Stimulated activated CD8-positive, alpha-beta memory T cell treated with anti-CD3 and anti-CD28 coated beads, Interleukin-15, amount 100 ng/mL, for 48 hours (primary cell): ENCODE results near the gene ZNF415.
"Not testable (repeated sequence)": the region's sequence is repeated elsewhere in the genome, so short reads cannot be mapped to it uniquely, and the experiment has no call there.

Experiments
- DNase-seq, 2 donors: peaks; one replicate each; pipeline ENCODE4 v3.0.0-alpha.2; 2020; ENCODE audit warnings: low read depth in 2 of 2

ZNF415 gene

GRCh38 chr19:53102756-53103233 lies 29.9 kb downstream of the ZNF415 start:
- DNase-seq, result peak; percentile 5 to 26

GRCh38 chr19:53102206-53102755 lies 30.4 kb downstream of the ZNF415 start:
- DNase-seq, result no peak

GRCh38 chr19:53101518-53101917 lies 31.2 kb downstream of the ZNF415 start:
- DNase-seq, result peak in 1 of 2 donors; percentile 4

GRCh38 chr19:53098570-53098969 lies 34.1 kb downstream of the ZNF415 start:
- not testable (repeated sequence) for DNase-seq

GRCh38 chr19:53096982-53097690 lies 35.6 kb downstream of the ZNF415 start:
- DNase-seq, result not testable (repeated sequence)

GRCh38 chr19:53096579-53096978 lies 36.1 kb downstream of the ZNF415 start:
- not testable (repeated sequence) for DNase-seq

GRCh38 chr19:53094754-53095575 lies 37.7 kb downstream of the ZNF415 start:
- no peak for DNase-seq

- DNase-seq, result no peak
Measured at GRCh38 chr19:53092723-53093122, 40.0 kb downstream of the ZNF415 start.

- DNase-seq, result no peak
Measured at GRCh38 chr19:53091413-53092254, 41.1 kb downstream of the ZNF415 start.

GRCh38 chr19:53088091-53088490 lies 44.6 kb downstream of the ZNF415 start:
- no peak for DNase-seq

GRCh38 chr19:53086949-53087348 lies 45.8 kb downstream of the ZNF415 start:
- DNase-seq, result no peak

- no peak for DNase-seq
Measured at GRCh38 chr19:53085496-53085895, 47.2 kb downstream of the ZNF415 start.

- DNase-seq, result no peak
Measured at GRCh38 chr19:53082929-53083328, 49.8 kb downstream of the ZNF415 start.

GRCh38 chr19:53079313-53079924 lies 53.3 kb downstream of the ZNF415 start:
- no peak for DNase-seq

GRCh38 chr19:53078668-53079067 lies 54.0 kb downstream of the ZNF415 start:
- DNase-seq, result no peak

- DNase-seq, result no peak
Measured at GRCh38 chr19:53076984-53077383, 55.7 kb downstream of the ZNF415 start.

GRCh38 chr19:53068834-53069233 lies 63.9 kb downstream of the ZNF415 start:
- DNase-seq, result no peak

- DNase-seq, result no peak
Measured at GRCh38 chr19:53068199-53068598, 64.5 kb downstream of the ZNF415 start.

GRCh38 chr19:53057904-53058580 lies 74.7 kb downstream of the ZNF415 start:
- DNase-seq, result no peak
